DOHH2 (cell line): Measurements from ENCODE around the gene PGPEP1.

Source experiments
- H3F3A ChIP-seq: fragments of 200-600 bp; sonication (generic), shearing (Covaris generic); 2 replicates; pipeline ENCODE4 v1.6.0; 2016; ENCODE audit warnings: antibody characterized with exemption, mild to moderate bottlenecking; ENCODE audit not compliant: control insufficient read depth, insufficient read depth
- H3K27ac ChIP-seq: fragments of 200-600 bp; sonication (generic); 2 replicates; pipeline ENCODE4 v1.5.1; 2014; ENCODE audit warnings: low read depth, mild to moderate bottlenecking, low read length, moderate library complexity
- H3K27me3 ChIP-seq: fragments of 200-600 bp; sonication (generic); 2 replicates; pipeline ENCODE4 v1.6.1; 2014; ENCODE audit warnings: mild to moderate bottlenecking, low read length, mixed read lengths; ENCODE audit not compliant: control insufficient read depth
- H3K36me3 ChIP-seq: fragments of 200-600 bp; sonication (generic); 2 replicates; pipeline ENCODE4 v1.6.1; 2014; ENCODE audit warnings: mild to moderate bottlenecking, low read length, moderate library complexity, mixed read lengths; ENCODE audit not compliant: control insufficient read depth
- H3K4me1 ChIP-seq: fragments of 200-600 bp; sonication (generic); 2 replicates; pipeline ENCODE4 v1.6.1; 2014; ENCODE audit warnings: mild to moderate bottlenecking, low read length, mixed read lengths; ENCODE audit not compliant: control insufficient read depth
- H3K4me2 ChIP-seq: fragments of 200-600 bp; sonication (generic); 2 replicates; pipeline ENCODE4 v1.6.0; 2014; ENCODE audit warnings: mild to moderate bottlenecking, low read length, moderate library complexity
- H3K4me3 ChIP-seq: fragments of 200-600 bp; sonication (generic); 2 replicates; pipeline ENCODE4 v1.5.1; 2014; ENCODE audit warnings: mild to moderate bottlenecking, low read length, mixed read lengths
- H3K79me2 ChIP-seq: fragments of 200-600 bp; sonication (generic); 2 replicates; pipeline ENCODE4 v1.6.1; 2014; ENCODE audit warnings: mild to moderate bottlenecking, low read length, mixed read lengths; ENCODE audit not compliant: control insufficient read depth
- H3K9me2 ChIP-seq: fragments of 200-600 bp; sonication (generic); replicated peaks from 2 replicates; pipeline ENCODE4 v1.6.1; 2014; ENCODE audit warnings: mild to moderate bottlenecking, low read length, mixed read lengths; ENCODE audit not compliant: control insufficient read depth
- H3K9me3 ChIP-seq: fragments of 200-600 bp; sonication (generic); 2 replicates; pipeline ENCODE4 v1.6.1; 2014; ENCODE audit warnings: antibody characterized with exemption, low read length, mixed read lengths; ENCODE audit not compliant: control insufficient read depth, insufficient read depth
- H4K20me1 ChIP-seq: fragments of 200-600 bp; sonication (generic); 2 replicates; pipeline ENCODE4 v1.6.0; 2014; ENCODE audit warnings: low read depth, mild to moderate bottlenecking, antibody characterized with exemption, low read length, moderate library complexity; ENCODE audit not compliant: control insufficient read depth, insufficient read depth
- CTCF ChIP-seq: fragments of 200-600 bp; sonication (generic); IDR thresholded peaks from one replicate; pipeline ENCODE4 v1.5.1; 2014; ENCODE audit warnings: antibody characterized with exemption, mild to moderate bottlenecking, low read depth, low read length; ENCODE audit not compliant: poor library complexity, severe bottlenecking
- EZH2phosphoT487 ChIP-seq: fragments of 200-600 bp; sonication (generic); IDR thresholded peaks from 2 replicates; pipeline ENCODE4 v1.6.1; 2017; ENCODE audit warnings: borderline replicate concordance, mild to moderate bottlenecking, antibody characterized with exemption, low read length, moderate library complexity, mixed read lengths

The PGPEP1 gene

GRCh38 chr19:18298601-18299000 lies 41.8 kb upstream of the PGPEP1 start:
- H3K4me3 ChIP-seq: no peak overlapping the region
- H3K27ac ChIP-seq: no peak overlapping the region
- no peaks in the 10 kb centered on the region for H3K36me3 ChIP-seq
- no peaks in the 10 kb centered on the region for H4K20me1 ChIP-seq
- H3K9me3 ChIP-seq: no peaks in the 10 kb centered on the region
- peaks cover 1% of the 10 kb centered on the region; the same call in 1 of the 2 replicates for H3F3A ChIP-seq
- no peak for TF ChIP-seq CTCF
- TF ChIP-seq EZH2phosphoT487: no peak
- H3K9me2 ChIP-seq: no peaks in the 10 kb centered on the region
- no peaks in the 10 kb centered on the region for H3K79me2 ChIP-seq
- H3K4me2 ChIP-seq: no peak overlapping the region
- peaks cover 20% of the 10 kb centered on the region for H3K4me1 ChIP-seq
- H3K27me3 ChIP-seq: no peaks in the 10 kb centered on the region

- Histone ChIP-seq H4K20me1 (no peaks in the 10 kb centered on the region), H3K4me2 (no peak overlapping the region), H3K4me1 (peaks cover 21% of the 10 kb centered on the region), H3K9me2 (no peaks in the 10 kb centered on the region), H3K36me3 (no peaks in the 10 kb centered on the region; the same call in 1 of the 2 replicates), H3F3A (peaks cover 3% of the 10 kb centered on the region; the same call in 1 of the 2 replicates), H3K27me3 (no peaks in the 10 kb centered on the region), H3K4me3 (no peak overlapping the region), H3K27ac (no peak overlapping the region), H3K9me3 (no peaks in the 10 kb centered on the region), H3K79me2 (no peaks in the 10 kb centered on the region; the same call in 1 of the 2 replicates)
- TF ChIP-seq EZH2phosphoT487 (no peak), CTCF (no peak)
Measured at GRCh38 chr19:18299654-18300053, 40.7 kb upstream of the PGPEP1 start.

GRCh38 chr19:18300930-18301717 lies 39.3 kb upstream of the PGPEP1 start:
- H3F3A ChIP-seq: peaks cover 3% of the 10 kb centered on the region; the same call in 1 of the 2 replicates
- H3K4me2 ChIP-seq: no peak overlapping the region
- H3K27ac ChIP-seq: no peak overlapping the region

More at GRCh38 chr19:18300930-18301717, 39.3 kb upstream of the PGPEP1 start:
- H3K4me1 ChIP-seq: peaks cover 35% of the 10 kb centered on the region
- no peaks in the 10 kb centered on the region for H3K9me2 ChIP-seq
- H4K20me1 ChIP-seq: no peaks in the 10 kb centered on the region
- H3K27me3 ChIP-seq: no peaks in the 10 kb centered on the region
- peaks cover 8% of the 10 kb centered on the region for H3K36me3 ChIP-seq
- no peaks in the 10 kb centered on the region for H3K9me3 ChIP-seq
- no peaks in the 10 kb centered on the region; the same call in 1 of the 2 replicates for H3K79me2 ChIP-seq
- H3K4me3 ChIP-seq: no peak overlapping the region
- TF ChIP-seq CTCF: no peak
- no peak for TF ChIP-seq EZH2phosphoT487
